Neural progenitor cell (in vitro differentiated cells): Measurements from ENCODE around the gene ZDHHC7.

Experiments
- EZH2phosphoT487 ChIP-seq: fragments of 200-600 bp; sonication (generic); IDR thresholded peaks from 2 replicates; pipeline ENCODE4 v1.6.1; 2017; ENCODE audit warnings: antibody characterized with exemption
- TF ChIP-seq, protein P1 (sequence below): fragments of 200-600 bp; sonication (generic); IDR thresholded peaks from 2 replicates; pipeline ENCODE4 v1.5.1; 2017; ENCODE audit warnings: antibody characterized with exemption, mild to moderate bottlenecking

- TF ChIP-seq, protein P1, sequence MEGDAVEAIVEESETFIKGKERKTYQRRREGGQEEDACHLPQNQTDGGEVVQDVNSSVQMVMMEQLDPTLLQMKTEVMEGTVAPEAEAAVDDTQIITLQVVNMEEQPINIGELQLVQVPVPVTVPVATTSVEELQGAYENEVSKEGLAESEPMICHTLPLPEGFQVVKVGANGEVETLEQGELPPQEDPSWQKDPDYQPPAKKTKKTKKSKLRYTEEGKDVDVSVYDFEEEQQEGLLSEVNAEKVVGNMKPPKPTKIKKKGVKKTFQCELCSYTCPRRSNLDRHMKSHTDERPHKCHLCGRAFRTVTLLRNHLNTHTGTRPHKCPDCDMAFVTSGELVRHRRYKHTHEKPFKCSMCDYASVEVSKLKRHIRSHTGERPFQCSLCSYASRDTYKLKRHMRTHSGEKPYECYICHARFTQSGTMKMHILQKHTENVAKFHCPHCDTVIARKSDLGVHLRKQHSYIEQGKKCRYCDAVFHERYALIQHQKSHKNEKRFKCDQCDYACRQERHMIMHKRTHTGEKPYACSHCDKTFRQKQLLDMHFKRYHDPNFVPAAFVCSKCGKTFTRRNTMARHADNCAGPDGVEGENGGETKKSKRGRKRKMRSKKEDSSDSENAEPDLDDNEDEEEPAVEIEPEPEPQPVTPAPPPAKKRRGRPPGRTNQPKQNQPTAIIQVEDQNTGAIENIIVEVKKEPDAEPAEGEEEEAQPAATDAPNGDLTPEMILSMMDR = no peak
- TF ChIP-seq EZH2phosphoT487 = no peak
These were observed 68.5 kb downstream of the ZDHHC7 start for GRCh38 chr16:84942786-84943185.
